CD4-positive, alpha-beta T cell treated with Interleukin-15 for 1 hour (primary cell): ENCODE measurements around the gene MPPED1.

Source experiments
- DNase-seq: peaks from one replicate; pipeline ENCODE4 v3.0.0-alpha.2; 2020

The MPPED1 gene

DNA sequence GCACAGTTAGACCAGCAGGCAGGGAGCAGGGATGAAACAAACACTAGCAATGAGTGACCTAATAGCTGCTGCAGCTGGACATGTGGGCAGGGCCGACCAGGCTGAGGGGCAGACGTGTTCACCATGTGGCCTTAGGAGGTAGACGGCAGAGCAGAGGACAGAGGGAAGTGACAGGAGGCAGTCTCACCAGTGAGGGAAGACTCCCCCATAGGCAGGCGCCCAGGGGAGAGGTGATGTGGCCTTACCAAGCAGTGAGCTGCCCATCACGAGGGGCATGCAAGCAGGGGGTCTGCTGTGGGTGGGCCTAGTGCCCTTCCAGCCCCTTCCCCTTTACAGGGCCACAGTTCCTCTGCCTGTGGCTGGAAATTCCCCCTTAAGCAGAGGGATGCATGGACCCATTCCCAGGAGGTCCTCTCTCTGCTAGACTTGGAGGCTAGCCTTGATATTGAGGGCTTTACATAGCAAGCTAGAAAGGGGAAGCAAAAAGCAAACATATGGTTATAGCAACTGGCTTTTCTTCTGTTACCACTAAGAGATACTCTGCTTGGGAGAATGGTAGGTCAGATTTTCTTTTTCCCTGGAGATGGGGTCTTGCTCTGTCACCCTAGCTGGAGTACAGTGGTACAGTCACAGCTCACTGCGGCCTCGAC lies 67.6 kb downstream of the MPPED1 start:
- no peak for DNase-seq

DNA sequence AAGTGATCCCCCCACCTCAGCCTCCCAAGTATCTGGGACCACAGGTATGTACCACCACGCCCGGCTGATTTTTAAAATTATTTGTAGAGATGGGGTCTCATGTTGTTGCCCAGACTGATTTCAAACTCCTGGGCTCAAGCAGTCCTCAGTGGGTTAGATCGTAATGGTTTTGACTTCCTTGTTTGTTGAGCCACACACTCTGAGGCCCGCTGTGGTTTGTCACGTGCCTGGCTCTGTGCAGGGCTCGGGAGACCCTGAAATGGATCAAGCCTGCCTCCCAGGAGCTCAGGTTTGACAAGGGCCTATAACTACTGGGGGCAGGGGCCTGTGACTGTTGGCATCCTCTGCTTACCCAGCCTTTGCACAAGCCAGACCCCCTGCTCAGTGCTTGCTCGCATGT lies 68.1 kb downstream of the MPPED1 start:
- no peak for DNase-seq

DNA sequence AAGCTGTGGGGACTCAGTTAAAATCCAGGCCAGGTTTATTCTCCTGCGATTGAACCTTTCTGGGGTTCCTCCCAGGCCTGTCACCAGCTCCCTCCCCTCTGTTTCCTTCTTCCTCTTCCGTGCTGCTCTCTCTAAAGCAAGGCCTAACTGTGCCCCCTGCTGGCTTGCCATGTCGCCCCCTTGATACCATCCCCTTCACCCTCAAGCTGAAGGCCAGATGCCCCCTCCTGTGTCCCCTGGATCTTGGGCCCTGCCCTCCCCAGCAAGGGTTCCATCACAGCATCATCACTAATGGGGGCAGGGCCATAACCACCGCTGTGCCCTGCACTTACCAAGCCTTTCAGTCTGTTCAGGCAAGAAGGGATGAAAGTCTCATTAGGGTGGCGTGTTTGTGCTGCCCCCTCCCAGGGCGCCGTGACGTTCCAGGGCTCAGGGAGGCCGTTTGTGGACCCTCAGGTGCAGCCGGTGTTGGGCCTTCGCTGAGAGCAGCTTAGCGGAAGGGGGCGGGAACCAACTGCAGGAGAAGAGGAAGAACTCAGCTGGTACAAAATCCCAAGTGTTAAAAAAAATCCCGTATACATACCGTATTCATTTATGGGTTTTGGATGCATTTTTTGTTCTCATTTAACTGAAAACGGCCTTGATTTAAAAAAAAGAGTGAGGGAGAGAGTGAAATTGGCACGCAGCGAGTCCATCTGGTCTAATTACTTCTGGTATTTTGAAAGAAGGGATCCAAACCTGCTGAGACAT lies 69.9 kb downstream of the MPPED1 start:
- no peak for DNase-seq

DNA sequence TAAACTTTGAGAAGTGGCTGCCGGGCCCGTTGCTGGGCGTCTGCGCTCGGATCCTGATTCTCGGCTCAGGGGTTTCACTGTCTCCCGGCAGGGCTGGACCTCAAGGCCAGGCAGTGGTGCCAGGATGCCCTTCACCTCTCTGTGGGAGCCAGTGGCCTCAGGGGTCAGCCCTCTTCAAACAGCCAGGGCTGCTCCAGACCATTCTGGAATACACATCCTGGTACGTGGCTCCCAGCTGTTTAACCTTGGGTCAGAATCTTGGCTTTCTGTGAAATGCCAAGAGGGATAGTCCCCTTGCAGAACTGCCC lies 70.5 kb downstream of the MPPED1 start:
- no peak for DNase-seq

DNA sequence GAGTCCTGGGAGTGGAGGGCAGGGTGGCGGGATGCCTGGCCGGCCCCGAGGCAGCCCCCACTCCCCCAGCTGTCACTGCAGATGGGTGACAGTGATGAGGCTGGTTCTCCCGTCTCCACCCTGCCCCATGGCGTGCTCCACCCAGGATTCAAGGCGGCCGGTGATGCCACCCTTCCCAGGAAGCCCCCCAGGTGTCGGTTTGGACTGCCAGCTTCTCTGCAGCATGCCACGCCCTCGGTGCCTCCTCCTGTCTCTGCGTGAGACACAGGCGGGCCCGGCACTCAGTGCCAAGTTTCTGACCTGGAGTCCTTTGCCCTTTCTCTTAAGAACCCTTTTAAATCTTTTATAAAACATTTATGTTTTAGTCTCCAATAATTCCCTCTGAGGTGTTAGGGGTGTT lies 71.5 kb downstream of the MPPED1 start:
- no peak for DNase-seq

DNA sequence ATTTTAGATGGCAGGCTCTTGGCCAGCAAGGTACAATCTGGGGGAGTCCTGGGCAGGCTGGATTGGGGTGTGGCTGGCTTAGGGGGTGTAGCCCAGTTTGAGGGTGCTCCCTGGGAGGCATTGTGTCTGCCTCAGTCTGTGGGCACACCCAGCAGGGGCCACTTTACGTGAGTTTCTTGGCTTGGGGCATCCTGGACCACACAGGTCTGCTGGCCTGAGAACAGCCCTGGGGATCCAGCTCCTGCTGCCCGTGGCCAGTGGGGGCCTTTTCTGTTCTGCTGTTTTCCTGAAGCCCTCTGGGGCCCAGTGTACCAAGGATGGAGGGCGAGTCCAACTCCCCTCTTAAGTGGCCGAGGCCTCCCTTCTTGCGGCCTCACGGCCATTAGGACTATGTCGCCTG lies 71.9 kb downstream of the MPPED1 start:
- DNase-seq, result no peak

DNA sequence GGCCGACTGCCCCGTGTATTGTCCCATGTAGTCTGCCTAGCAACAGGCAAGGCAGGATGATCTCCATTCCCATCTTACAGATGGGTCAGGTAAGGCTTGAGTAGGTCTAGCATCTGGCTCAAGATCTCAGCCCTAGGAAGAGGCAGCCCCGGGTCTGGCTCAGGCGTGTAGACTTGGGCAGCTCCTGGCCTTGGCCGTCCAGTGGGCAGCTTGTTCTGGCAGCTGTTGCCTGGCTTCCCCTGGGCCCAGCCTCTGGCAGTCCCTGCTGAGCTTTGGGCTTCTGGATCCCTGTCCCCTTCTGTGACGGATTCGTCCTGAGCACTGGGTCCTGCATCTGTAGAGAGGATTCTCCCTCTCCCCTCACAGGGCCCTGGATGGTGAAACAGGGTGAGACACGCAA lies 72.4 kb downstream of the MPPED1 start:
- no peak for DNase-seq

DNA sequence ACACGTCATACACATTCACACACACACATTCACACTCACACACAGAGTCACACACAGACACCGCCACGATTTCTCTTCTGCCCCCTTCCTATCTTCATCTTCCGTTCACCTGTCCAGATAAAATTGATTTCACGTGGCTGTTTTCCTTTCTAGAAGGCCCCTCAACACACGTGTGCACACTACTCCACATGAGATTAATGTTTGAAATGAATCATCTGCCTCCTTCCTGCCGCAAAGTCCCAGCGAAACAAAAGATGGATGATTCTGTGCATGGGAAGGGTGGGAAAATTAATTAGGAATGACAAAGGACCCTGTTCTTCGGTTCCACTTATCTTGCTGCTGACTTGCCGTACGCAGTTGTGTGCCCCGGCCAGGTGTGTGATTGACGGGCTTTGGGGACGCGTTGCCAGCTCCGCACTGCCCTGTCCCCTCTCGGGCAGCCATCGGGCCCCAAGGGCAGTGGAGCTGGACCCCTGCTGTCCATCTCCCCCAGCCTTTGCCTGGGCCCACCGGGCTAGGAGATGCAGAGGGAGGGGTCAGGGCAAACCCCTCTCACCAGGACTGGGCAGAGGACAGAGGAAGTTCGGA lies 73.8 kb downstream of the MPPED1 start:
- no peak for DNase-seq

DNA sequence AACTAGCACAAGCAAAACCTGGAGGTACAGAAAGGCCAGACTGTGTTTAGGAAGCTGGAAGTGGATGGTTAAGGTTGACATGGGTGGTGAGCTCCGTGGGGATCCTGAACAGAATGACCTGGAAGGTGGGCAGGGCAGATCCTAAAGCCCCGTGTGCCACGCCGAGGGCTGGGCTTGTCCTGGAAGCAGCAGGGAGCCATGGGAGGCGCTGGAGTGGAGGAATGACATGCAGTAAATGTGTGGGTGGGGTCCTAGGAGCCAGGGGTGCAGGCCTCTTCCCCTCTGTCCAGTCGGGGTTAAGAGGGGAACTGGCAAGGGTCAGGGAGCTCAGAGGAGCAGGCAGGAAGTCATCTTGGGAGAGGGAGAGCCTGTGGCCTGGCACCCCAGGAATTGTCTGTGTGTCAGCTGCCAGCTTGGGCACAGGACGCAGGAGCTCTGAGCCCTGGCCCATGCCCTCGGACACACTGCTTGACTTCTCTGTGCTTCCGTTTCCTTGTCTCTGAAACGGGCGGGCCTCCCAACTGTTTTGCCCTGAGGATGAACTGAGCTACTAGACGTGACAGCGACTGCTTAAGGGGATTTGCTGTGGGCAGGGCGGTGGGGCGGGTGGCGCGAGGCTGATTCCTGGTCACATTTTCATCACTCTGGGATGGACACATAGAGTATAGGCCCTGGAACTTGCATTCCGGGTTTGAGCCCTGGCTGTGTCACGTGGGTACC lies 75.7 kb downstream of the MPPED1 start:
- DNase-seq, result no peak

DNA sequence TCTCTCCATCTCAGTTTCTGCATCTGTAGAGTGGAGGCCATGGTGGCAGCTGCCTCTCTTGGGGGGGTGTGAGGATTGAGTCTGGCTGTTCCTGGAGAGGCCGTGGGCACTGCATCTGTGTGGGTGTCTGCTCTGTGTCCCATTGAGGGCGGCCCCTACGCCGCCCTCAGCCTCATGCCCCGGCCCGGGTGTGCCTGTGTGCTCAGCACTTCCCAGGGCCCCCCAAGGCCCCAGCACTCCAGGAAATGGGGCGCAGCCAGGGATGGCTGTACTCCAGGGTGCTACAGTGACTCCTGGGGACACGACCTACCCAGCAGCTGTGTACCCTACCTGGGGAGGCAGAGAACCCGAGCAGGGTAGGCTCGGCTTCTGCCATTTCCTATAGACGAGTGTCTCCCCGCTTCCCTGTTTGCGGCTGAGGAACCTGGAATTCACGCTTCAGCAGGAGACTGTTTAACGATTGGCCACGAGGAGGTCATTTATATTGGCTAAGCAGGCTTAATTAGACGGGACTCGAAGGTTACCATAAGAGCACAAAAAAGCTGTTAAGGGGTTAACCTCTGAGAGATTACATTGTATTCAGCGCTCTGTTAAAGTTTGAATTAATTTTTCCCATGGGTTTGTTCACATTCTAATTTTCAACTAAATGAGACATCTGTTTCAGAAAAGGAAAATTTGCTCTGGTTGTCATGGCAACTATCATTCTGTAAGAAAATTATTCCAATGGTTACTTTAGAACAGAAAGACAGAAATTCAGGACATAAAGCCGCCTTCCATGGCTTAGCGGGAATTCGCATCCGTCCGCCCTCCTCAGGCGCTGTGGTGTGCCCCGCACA lies 76.4 kb downstream of the MPPED1 start:
- no peak for DNase-seq

DNA sequence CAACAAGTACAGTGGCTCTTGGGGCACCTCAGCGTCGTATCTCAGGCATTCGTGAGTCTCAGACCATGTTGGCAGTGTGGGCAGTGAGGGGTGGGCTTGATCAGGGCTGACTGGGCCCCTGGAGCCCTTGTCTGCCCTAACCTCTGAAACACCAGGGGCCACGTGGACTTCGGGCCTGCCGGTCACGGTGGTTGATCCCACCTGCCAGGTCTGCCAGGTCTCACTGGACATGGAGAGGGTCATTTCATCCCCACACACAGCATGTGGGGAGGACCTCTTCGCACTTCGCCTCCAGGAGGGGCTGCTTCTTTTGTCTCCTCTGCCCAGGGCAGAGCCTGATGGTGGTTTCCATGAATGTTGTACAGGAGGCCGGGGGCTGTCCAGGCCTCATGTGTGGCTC lies 77.1 kb downstream of the MPPED1 start:
- DNase-seq, result no peak

DNA sequence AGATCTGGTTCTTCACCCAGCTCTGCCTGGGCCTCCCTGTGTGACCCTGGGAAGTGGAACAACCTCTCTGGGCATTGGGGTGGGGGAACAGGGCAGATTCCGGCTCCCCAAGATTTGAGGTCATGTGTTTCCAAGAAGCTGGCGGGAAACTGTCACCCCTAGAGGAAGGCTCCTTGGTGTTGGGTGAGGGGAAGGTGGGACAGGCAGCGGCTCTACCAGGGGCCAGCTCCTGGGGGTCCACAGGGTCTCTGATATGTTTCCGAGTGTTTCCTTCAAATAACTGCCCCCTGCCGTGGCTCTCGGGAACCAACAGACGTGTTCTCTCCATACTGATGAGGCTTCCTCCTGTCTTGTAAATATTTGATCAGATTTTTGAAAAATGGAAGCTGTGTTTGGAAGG lies 78.5 kb downstream of the MPPED1 start:
- no peak for DNase-seq

DNA sequence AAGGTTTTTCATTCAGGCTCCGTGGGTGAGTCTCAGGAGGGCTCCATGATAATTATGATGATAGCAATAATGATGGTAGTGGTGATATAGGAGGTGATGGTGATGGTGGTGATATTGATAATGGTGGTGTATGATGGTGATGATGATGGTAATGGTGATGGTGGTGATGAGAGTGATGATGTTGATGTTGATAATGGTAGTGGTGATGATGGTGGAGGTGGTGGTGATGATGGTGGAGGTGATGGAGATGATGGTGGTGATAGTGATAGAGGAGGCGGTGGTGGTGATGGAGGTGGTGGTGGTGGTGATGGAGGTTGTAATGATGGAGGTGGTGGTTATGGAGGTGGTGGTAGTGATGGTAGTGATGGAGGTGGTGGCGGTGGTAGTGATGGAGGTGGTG lies 79.4 kb downstream of the MPPED1 start:
- DNase-seq, result no peak

DNA sequence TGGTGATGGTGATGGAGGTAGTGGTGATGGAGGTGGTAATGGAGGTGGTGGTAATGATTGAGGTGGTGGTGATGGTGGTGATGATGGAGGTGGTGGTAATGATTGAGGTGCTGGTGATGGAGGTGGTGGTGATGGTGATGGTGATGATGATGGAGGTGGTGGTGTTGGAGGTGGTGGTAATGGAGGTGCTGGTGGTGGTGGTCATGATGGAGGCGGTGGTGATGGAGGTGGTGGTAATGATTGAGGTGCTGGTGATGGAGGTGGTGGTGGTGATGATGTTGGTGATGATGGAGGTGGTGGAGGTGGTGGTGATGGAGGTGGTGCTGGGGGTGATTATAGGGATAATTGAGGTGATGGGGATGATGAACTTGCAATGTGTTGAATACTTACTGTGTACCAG lies 79.9 kb downstream of the MPPED1 start:
- no peak for DNase-seq

DNA sequence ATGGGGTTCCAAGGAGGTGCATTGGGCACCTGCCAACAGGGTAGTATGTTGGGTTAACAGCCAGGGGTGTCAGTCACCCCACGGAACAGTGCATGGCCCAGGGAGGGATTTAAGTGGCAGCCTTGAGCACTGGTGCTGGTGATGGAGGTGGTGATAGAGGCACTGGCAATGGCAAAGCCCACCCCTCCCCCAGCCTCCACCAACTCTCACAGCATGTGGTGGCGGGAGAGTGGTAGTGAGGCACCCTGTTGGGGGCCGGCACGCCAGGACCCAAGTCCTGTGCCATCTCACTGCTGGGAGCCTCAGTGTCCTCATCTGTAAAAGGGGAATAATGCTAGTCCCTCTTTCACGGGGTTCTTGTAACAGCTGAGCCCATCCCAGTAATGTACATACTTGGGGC lies 81.5 kb downstream of the MPPED1 start:
- DNase-seq, result no peak

DNA sequence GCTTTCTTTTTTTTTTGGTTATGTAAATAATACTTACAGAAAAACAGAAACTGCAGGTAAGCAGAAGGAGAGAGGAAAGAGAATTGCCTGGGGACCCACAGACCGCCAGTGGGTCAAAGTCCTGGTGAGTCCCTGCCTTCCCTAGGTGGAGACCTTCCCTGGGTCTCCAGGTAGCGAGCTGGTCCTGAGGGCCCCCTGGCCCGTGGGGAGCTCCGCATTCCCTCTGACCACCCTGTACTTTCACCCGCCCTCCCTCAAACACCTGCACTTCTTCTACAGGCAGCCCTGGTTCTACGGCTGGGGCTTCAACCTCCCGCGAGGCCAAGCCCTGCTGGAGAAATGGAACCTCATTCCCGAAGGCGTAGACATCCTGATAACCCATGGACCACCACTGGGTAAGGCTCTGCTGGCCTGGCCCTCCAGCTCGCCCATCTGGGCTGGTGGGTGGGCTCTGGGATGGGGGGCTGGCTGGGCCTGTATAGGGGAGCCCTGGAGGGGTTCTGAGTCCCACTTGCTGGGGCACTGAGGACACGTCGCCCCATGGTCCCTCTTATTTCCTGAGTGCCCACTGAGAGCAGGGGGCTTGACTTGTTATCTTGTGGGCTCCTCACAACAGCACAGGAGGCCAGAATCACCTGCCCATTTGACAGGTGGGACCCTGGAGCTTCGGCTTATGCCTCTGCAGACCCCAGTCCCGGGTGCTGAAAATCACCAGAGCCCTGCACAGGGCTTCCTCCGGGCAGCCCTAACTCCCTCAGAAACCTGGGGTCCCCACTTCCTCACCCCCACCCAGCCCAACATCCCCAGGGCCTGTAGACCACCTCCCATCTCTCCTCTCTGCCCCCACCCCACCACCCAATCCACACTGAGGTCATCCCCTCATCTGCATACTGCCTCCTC lies 86.4 kb downstream of the MPPED1 start:
- DNase-seq, result no peak

DNA sequence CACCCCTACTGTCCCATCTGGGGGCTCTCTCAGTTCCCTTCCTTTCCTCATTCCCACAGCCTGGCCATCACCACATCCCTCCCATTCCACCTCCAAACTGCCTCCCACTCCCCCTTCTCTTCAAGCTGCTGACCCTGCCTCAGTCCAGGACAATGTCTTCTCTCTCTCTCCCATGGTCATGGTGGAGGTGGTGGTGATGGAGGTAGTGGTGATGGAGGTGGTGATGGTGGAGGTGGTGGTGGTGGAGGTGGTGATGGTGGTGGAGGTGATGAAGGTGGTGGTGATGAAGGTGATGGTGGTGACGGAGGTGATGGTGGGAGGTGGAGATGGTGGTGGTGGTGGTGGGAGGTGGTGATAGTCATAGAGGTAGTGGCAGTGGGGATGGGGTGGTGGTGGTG lies 87.0 kb downstream of the MPPED1 start:
- DNase-seq, result no peak

DNA sequence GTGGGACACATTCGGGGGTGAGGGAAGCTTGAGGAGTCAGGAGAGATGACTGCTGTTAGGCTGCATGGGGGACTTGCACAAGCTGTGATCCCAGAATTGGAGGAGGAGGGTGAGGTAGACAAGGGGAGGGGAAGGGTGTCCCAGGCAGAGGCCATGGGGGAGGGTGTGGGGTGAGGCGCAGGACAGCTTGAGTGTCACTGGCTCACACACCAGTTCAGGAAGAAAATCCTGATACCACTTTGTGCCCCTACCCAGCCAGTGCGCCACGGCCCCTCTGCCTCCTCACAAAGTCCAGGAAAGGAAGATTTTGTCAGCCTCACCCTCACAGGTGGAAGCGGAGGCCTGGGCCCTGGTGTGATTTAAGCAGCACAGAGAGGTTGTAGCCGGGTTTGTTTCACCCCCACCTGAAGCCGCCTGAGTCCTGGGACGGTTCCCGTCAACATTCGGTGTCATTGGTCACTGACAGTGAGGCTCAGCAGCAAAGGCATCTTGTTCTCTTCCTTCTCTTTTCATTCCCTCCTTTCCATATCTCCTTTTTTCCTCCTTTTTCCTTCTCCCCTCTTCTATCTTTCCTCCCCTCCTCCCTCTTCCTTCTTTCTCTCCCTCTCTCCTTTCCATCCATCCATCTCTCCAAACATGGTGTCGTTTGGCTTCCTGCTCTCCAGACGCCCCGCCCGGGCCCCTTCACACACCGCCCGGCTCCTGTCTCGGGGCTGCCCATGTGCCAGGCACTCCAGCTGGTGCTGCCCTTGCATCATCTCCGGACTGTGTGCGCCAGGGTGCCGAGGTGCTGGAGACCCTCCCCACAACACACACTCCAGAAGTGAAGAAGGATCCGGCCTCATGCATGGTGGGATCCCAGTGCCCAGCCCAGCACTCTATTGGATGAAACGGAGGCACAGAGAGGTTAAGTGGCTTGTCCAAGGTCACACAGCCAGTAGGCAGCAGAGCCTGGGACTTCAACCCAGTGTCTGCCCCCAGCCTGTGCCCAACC lies 89.3 kb downstream of the MPPED1 start:
- DNase-seq, result no peak

DNA sequence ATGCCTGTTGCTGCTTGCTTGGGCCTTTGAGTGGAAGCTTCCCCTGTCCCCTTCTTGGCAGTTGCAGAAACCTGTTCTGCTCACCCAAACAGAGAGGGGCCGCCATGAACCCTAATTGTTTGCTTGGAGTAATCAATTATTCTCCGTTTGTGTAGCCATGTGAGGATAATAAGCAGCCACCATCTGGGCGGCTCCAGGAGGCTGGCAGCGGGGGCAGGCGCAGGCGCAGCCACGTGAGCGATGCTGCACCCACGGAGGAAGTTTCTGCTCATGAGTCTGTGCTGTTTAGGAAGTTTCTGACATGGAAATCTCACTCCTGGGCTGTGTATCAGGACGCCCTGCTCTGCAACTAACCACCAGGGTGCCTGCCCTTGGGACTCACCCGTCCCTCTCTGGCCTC lies 90.1 kb downstream of the MPPED1 start:
- DNase-seq, result no peak

DNA sequence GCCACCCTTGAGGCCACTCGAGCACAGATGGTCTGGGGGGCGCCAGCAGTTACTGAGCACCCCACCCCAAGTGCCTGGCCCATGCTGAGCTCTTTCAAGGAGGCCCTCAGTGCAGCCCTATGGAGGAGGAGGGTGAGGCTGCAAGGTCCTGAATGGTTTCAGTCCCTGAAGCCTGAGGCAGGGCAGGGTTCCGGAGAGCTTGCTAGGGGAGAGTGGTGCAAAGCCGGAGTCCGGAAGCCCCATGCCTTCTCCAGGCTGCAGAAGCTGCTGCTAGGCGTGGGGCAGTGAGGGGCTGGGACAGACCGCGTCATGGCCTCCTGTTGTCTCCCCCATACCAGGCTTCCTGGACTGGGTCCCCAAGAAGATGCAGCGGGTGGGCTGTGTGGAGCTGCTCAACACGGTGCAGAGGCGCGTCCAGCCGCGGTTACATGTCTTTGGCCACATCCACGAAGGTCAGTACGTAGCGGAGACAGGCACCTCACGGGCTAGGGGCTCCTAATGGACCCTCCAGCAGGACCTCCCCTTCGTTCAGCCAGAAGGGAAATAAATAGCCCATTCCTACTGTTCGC lies 90.6 kb downstream of the MPPED1 start:
- no peak for DNase-seq
